HCT116 (cell line): Measurements from ENCODE around the gene SYNPO.

ENCODE experiments used
- ATF3 ChIP-seq: IDR thresholded peaks from 2 replicates; pipeline ENCODE4 v1.6.1; 2012
- CTCF ChIP-seq, 3 experiments: fragments of 200-600 bp in 1 of 3; sonication (generic) in 1 of 3; IDR thresholded peaks in 2 of 3; conservative IDR thresholded peaks in 1 of 3; 2 replicates each; pipeline ENCODE4 v1.5.1; 2012 to 2017; ENCODE audit warnings: low read depth in 2 of 3, low read length in 2 of 3, antibody characterized with exemption in 1 of 3, borderline replicate concordance in 1 of 3, control low read depth in 1 of 3, mild to moderate bottlenecking in 1 of 3, mixed read lengths in 1 of 3, mixed run types in 1 of 3, moderate library complexity in 1 of 3; ENCODE audit not compliant: insufficient read depth in 1 of 3
- ELF1 ChIP-seq: IDR thresholded peaks from 2 replicates; pipeline ENCODE4 v1.6.1; 2012; ENCODE audit warnings: low read depth, borderline replicate concordance
- POLR2A ChIP-seq: IDR thresholded peaks from 2 replicates; pipeline ENCODE4 v1.7.0; 2011; ENCODE audit warnings: borderline replicate concordance; ENCODE audit not compliant: insufficient read depth, insufficient read length; ENCODE audit errors: extremely low read depth

GRCh38 chr5:150596313-150596712, 44.1 kb upstream of the SYNPO start:
- TF ChIP-seq CTCF (IDR thresholded peaks at IDR 0.05 in 2 of 3, conservative IDR thresholded peaks at IDR 0.05 in 1 of 3; ENCODE audit: borderline replicate concordance in 1 of 3, insufficient read depth in 1 of 3, low read depth in 2 of 3, low read length in 2 of 3) = no peak
- no peak for TF ChIP-seq ELF1
- TF ChIP-seq POLR2A = no peak
- no peak for TF ChIP-seq ATF3
